HFF-Myc (cell line): ENCODE results near the gene KAZN.

Source experiments
- DNase-seq: peaks from one replicate; pipeline ENCODE4 v3.0.0-alpha.2; 2011; ENCODE audit warnings: low read depth; ENCODE audit errors: extremely low read depth
- H3K4me3 ChIP-seq: replicated peaks from 2 replicates; pipeline ENCODE4 v1.5.1; 2011; ENCODE audit warnings: low read depth, mild to moderate bottlenecking, control low read depth, low read length
- TF ChIP-seq, protein P1 (sequence below): IDR thresholded peaks from 2 replicates; pipeline ENCODE4 v1.5.1; 2012; ENCODE audit warnings: mild to moderate bottlenecking, low read depth, low read length, control low read depth; ENCODE audit errors: missing control alignments

Gene KAZN

DNA sequence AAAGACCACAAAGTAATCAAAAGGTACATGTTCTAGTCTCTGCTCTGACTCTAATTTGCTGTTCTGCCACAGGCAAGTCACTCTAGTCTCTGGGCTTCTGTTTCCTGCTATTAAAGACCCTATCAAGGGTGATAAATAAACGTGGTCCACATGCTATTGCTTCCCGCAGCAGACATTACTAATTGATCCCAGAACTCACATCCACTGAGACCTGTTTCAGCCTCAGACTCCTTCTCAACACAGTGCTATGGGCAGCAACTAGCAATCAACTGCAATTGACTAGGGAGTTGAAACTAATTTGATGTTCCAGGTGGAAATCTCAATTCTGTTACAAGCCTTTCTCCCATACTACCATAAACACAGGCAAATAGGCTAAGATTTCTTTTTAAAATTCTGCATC, 150.5 kb downstream of the KAZN start:
- no peak for DNase-seq
- TF ChIP-seq, protein P1, sequence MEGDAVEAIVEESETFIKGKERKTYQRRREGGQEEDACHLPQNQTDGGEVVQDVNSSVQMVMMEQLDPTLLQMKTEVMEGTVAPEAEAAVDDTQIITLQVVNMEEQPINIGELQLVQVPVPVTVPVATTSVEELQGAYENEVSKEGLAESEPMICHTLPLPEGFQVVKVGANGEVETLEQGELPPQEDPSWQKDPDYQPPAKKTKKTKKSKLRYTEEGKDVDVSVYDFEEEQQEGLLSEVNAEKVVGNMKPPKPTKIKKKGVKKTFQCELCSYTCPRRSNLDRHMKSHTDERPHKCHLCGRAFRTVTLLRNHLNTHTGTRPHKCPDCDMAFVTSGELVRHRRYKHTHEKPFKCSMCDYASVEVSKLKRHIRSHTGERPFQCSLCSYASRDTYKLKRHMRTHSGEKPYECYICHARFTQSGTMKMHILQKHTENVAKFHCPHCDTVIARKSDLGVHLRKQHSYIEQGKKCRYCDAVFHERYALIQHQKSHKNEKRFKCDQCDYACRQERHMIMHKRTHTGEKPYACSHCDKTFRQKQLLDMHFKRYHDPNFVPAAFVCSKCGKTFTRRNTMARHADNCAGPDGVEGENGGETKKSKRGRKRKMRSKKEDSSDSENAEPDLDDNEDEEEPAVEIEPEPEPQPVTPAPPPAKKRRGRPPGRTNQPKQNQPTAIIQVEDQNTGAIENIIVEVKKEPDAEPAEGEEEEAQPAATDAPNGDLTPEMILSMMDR: no peak
- no peak overlapping the region for H3K4me3 ChIP-seq

DNA sequence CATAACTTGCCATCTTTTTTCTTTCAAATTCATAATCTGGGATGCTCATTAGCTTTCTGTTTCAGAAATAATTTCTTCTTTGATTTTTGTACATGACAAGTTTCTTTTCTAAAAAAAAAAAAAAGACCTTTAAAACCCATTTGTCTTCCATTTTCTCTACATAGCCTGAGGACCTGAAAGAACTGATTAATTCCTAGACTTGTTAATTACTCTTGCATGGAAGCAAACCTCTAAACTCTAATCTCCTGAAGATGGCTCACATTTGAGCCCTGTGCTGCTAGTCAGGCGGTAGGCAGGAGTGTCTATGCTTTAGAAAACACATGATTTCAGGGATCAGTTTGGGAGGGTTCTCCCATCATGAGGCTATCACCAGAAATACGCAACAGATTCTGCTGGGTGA, 152.0 kb downstream of the KAZN start:
- H3K4me3 ChIP-seq: no peak overlapping the region
- no peak for DNase-seq
- TF ChIP-seq, protein P1: no peak

DNA sequence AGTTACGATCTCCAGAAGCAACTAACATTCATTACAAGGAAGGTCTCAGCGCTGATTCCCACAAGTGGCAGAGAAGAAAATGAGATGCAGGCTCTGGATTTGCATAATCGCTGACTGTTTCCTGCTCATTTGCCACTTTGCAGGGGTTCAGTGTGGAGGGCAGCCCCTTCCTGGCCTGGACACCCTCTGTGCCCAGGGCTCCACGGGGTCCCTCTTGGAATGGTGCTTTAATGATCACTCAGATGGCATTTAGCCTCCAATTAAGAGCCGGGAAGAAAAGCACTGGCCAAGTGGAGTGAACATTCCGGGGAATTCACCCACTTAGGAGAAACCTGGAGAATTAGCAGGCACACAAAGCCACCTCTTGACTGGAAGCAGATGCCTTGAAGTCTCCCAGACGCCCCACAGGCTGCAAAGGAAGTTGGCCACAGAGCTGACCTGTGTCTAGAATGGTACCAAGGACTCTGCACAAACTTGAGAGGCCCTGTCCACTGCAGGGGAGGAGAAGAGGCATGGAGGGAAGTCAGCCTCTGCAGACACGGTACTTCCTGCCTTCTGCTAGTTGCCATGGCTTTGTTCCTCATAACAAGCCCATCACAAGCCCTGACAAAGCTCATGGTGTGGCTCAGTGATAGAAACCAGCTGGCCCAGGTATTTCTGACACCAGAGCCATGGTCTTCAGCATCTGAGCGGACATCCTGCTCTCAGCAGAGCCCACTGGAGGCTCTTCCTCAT, 157.2 kb downstream of the KAZN start:
- H3K4me3 ChIP-seq: no peak overlapping the region
- no peak for DNase-seq
- TF ChIP-seq, protein P1: no peak

DNA sequence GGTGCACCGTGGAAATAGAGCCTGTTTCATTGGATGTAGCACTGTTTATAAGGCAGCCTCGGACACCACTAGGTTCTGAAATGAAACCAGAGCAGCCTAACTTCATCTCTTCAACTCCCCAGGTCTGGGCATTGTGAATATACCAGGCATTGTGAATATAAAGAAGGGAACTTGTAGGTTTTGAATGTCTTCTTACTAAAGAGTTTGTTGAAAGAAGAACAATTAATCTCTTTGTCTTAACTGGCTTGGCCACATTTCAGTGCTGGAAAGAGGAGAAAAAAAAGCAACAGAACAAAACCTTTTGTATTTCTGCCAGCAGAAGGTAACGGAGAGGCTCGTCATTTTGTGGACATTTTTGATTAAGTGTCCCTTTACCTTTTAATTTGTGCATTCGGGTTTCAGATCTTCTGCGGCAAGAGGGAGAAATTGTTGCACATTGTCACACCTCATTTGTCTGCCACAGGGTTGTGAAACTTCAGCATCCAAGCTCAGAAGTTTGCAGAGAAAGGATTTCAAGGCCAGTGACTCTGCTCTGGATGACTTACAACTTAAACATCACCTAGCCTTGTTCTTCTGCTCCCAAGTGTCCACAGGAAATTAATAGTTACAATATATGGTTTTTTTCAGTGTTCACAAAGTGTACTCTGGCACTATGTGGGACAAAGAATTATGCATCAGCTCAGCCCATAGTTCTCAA, 158.3 kb downstream of the KAZN start:
- TF ChIP-seq, protein P1: no peak
- DNase-seq: no peak
- no peak overlapping the region for H3K4me3 ChIP-seq

DNA sequence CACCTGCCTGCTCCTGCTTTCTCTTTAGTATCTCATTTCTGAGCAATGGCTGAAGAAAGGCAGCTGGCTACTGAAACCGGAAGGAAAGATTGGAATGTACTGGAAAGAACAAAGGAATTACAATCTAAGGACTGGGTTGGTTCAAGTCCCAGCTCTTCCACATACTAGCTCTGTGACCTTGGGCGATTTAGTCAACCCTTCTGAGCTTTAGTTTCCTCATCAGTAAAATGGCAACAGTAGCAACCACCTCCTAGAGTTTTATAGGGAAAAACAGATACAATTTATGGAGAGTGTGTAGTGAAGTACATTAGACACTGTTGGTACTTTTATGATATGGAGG, 158.8 kb downstream of the KAZN start:
- no peak for DNase-seq
- TF ChIP-seq, protein P1: no peak
- no peak overlapping the region for H3K4me3 ChIP-seq

DNA sequence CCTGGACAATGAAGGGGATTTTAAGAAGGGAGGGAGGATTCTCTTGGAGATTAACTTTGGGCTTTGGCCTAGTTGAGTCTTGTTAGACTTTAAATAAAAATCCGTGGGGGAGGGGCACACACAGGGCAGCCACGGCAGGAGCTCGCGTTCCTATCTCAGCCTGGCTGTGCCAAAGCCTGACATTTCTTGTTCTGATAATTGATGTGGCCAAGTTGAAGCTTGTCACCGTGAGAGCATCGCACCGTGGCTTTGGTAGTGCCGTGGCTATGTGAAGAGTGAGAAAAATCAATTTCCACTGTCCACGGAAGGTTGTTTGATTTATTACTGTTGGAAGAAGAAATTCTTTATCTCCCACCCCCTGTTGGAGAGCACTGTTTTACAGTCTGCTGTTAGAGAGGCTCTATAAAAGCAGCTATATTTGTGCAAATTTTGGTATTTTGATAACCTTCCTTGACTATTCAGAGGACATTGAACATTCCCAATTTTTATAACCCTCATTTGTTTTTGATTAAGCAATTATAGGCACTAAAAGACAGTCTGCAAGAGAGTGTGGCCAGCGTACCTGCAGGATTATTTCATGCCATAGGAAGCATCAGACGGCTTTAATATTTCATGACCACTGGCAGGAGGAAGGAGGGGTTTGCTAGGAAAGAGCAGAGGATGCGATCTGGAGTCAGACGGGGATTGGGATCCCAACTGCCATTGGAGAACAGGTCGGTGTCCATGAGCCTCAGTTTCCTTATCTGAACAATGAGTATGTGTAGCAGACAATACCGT, 160.7 kb downstream of the KAZN start:
- no peak for DNase-seq
- TF ChIP-seq, protein P1: no peak
- H3K4me3 ChIP-seq: no peak overlapping the region
